Muscle layer of colon (tissue), 2 donors: ENCODE measurements around the gene CBFA2T2.
"Not testable (repeated sequence)": the region's sequence is repeated elsewhere in the genome, so short reads cannot be mapped to it uniquely, and the experiment has no call there.

ENCODE experiments used
- H3K27ac ChIP-seq: one replicate; pipeline ENCODE4 v1.7.0; 2013; ENCODE audit warnings: low read depth, mild to moderate bottlenecking, low read length, moderate library complexity
- H3K27me3 ChIP-seq, 2 donors: one replicate each; pipeline ENCODE4 v1.7.0; 2013; ENCODE audit warnings: low read length in 2 of 2, mild to moderate bottlenecking in 2 of 2; ENCODE audit not compliant: insufficient read depth in 2 of 2, control insufficient read depth in 1 of 2
- H3K36me3 ChIP-seq: one replicate; pipeline ENCODE4 v1.7.0; 2013; ENCODE audit warnings: mild to moderate bottlenecking, low read length; ENCODE audit not compliant: insufficient read depth
- H3K4me1 ChIP-seq: one replicate; pipeline ENCODE4 v1.7.0; 2013; ENCODE audit warnings: mild to moderate bottlenecking, low read length; ENCODE audit not compliant: insufficient read depth
- H3K4me3 ChIP-seq, 2 donors: one replicate each; pipeline ENCODE4 v1.7.0; 2013; ENCODE audit warnings: low read length in 2 of 2, low read depth in 1 of 2, mild to moderate bottlenecking in 1 of 2, moderate library complexity in 1 of 2
- H3K9ac ChIP-seq: one replicate; pipeline ENCODE4 v1.7.0; 2013; ENCODE audit warnings: low read length
- H3K9me3 ChIP-seq: one replicate; pipeline ENCODE4 v1.7.0; 2013; ENCODE audit warnings: mild to moderate bottlenecking, low read length
- donor health status: abdominal sarcoma.
- donor health status: Adenocarcinoma of cecum.

CBFA2T2 gene

DNA sequence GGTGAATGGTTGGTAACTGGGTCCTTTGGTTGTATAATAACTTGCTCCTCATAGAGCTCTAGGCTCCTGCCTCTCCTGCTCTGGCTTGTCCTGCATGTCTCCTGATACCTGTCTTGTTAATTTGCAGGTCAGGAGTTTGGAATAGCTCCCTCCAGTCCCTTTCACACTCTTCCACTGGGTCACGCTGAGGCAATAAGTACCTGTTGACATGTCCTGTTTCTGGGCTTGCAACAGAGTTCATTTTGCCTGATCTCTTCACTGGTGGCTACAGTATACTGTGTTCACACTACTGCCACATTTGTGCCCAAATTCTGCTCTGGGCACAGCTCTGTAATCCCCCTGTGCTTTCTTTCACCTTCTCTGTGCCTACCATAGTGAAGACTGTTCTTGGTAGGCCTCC, 146.9 kb downstream of the CBFA2T2 start:
- H3K9ac ChIP-seq, result no peak overlapping the region
- H3K4me3 ChIP-seq, result no peak overlapping the region
- H3K27me3 ChIP-seq, result no peaks in the 10 kb centered on the region
- H3K27ac ChIP-seq, result no peak overlapping the region
- no peaks in the 10 kb centered on the region for H3K9me3 ChIP-seq
- no peaks in the 10 kb centered on the region for H3K4me1 ChIP-seq
- peaks cover 55% of the 10 kb centered on the region for H3K36me3 ChIP-seq

DNA sequence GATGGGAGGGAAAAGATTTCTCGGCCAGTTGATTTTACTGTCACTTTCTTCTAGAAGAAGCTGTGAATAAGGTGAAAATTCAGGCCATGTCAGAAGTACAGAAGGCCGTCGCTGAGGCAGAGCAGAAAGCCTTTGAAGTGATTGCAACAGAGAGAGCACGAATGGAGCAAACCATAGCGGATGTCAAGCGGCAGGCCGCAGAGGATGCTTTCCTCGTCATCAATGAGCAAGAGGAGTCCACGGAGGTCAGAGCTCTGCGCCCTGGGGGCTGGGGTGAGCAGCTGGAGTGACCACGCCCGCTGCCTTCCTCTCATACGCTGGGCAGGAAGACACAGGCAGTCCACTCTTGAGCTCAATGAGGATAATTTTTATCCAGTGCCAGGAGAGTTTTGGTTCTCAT, 150.4 kb downstream of the CBFA2T2 start:
- Histone ChIP-seq H3K4me1 (no peaks in the 10 kb centered on the region), H3K36me3 (peaks cover 68% of the 10 kb centered on the region), H3K27ac (no peak overlapping the region), H3K4me3 (no peak overlapping the region), H3K9me3 (no peaks in the 10 kb centered on the region), H3K9ac (no peak overlapping the region), H3K27me3 (no peaks in the 10 kb centered on the region)

- peaks cover 48% of the 10 kb centered on the region for H3K36me3 ChIP-seq
- H3K27me3 ChIP-seq, result no peaks in the 10 kb centered on the region
- no peak overlapping the region for H3K4me3 ChIP-seq
- no peak overlapping the region for H3K9ac ChIP-seq
- no peaks in the 10 kb centered on the region for H3K9me3 ChIP-seq
- peaks cover 26% of the 10 kb centered on the region for H3K4me1 ChIP-seq
- no peak overlapping the region for H3K27ac ChIP-seq
Measured at GRCh38 chr20:33644313-33645071, 154.6 kb downstream of the CBFA2T2 start.

DNA sequence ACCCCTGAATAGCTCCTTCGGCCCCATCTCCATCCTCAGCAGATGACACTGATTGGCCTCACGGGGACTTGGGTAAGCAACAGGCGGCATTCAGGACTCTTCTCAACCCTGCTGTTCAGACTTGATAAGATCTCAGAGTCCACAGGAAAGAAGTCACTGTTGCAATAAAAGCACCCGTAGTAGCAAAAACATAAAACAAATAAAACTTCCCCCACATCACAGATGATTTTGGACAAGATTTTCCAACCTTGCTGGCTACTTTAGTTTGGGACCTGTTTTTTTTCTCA, 155.1 kb downstream of the CBFA2T2 start:
- H3K36me3 ChIP-seq, result peaks cover 47% of the 10 kb centered on the region
- no peak overlapping the region for H3K4me3 ChIP-seq
- no peaks in the 10 kb centered on the region for H3K9me3 ChIP-seq
- H3K9ac ChIP-seq, result no peak overlapping the region
- H3K27ac ChIP-seq, result no peak overlapping the region
- H3K4me1 ChIP-seq, result peaks cover 31% of the 10 kb centered on the region
- H3K27me3 ChIP-seq, result no peaks in the 10 kb centered on the region

DNA sequence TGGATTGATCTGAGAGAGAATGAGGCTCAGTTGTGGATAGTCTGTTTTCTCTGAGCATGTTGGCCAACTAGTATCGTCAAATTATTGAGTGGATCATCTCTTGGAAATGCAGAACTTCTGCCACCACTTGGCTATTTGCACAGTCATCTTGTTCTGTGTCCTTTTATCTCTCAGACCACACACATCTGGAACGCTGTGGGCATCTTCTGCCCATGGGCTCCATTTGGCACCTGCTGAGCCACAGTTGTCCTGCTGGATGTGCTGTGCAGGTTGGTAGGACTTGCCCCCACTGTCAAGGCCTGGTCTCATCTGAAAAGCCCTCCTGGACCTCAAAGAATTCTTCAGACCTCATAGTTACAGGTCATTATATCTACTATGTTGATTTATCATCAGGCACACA, 155.5 kb downstream of the CBFA2T2 start:
- Histone ChIP-seq H3K27me3 (no peaks in the 10 kb centered on the region), H3K36me3 (peaks cover 44% of the 10 kb centered on the region), H3K4me1 (peaks cover 31% of the 10 kb centered on the region), H3K9ac (no peak overlapping the region), H3K9me3 (no peaks in the 10 kb centered on the region), H3K4me3 (no peak overlapping the region), H3K27ac (no peak overlapping the region)

- peaks cover 36% of the 10 kb centered on the region for H3K36me3 ChIP-seq
- no peaks in the 10 kb centered on the region for H3K27me3 ChIP-seq
- no peaks in the 10 kb centered on the region for H3K9me3 ChIP-seq
- H3K4me3 ChIP-seq, result no peak overlapping the region
- H3K27ac ChIP-seq, result no peak overlapping the region
- H3K9ac ChIP-seq, result no peak overlapping the region
- H3K4me1 ChIP-seq, result peaks cover 31% of the 10 kb centered on the region
Measured at GRCh38 chr20:33646191-33646590, 156.3 kb downstream of the CBFA2T2 start.

- H3K27ac ChIP-seq, result not testable (repeated sequence)
- H3K36me3 ChIP-seq, result peaks cover 30% of the 10 kb centered on the region
Measured at GRCh38 chr20:33646959-33647602, 157.2 kb downstream of the CBFA2T2 start.

DNA sequence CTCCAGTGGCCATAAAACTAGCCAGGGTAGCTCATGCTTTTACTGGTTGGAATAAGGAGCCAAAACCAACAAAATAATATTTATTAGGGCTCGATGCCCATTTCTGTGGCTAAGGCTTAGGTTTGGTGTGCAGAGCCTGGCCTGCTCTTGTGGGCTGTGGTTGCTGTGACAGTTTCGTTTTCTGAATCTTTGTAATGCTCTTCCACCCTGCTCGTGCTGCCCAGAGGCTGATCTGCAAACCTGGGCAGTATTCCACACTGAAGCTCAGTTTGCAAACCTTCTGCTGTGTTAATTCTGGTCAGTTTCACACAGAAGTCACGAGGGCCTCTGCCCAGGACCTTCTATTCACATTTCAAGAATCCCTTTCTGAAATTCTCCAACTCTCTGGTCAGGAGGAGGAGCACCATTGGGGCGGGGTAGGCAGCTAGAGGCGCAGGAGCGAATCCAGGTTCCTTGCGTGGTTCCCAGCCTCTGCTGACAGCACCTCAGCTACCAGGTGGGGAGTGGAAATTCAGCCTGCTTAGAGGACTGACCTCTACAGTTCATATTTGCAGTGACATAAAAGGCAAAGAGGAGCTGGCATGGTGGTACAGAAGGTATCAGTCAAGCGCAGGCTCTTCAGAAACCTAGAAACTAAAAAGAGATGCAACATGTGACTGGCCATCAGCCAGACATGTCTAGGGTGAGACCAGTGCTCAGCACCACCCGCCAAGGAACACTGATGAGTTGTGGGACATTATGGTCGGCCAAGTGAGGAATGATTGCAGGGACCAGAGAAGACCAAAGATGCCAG, 157.9 kb downstream of the CBFA2T2 start:
- H3K4me1 ChIP-seq, result peaks cover 31% of the 10 kb centered on the region
- H3K27ac ChIP-seq, result no peak overlapping the region
- peaks cover 23% of the 10 kb centered on the region for H3K36me3 ChIP-seq
- no peaks in the 10 kb centered on the region for H3K9me3 ChIP-seq
- H3K9ac ChIP-seq, result no peak overlapping the region
- no peaks in the 10 kb centered on the region for H3K27me3 ChIP-seq
- no peak overlapping the region for H3K4me3 ChIP-seq

More at GRCh38 chr20:33646959-33647602, 157.2 kb downstream of the CBFA2T2 start:
- H3K9ac ChIP-seq, H3K9me3 ChIP-seq, H3K4me3 ChIP-seq, H3K27me3 ChIP-seq: not testable (repeated sequence)
- peaks cover 31% of the 10 kb centered on the region for H3K4me1 ChIP-seq

- Histone ChIP-seq H3K36me3 (peaks cover 21% of the 10 kb centered on the region), H3K27me3 (no peaks in the 10 kb centered on the region), H3K9me3 (no peaks in the 10 kb centered on the region), H3K27ac (no peak overlapping the region), H3K4me3 (no peak overlapping the region), H3K4me1 (peaks cover 33% of the 10 kb centered on the region), H3K9ac (no peak overlapping the region)
Measured at GRCh38 chr20:33648396-33649004, 158.6 kb downstream of the CBFA2T2 start.

DNA sequence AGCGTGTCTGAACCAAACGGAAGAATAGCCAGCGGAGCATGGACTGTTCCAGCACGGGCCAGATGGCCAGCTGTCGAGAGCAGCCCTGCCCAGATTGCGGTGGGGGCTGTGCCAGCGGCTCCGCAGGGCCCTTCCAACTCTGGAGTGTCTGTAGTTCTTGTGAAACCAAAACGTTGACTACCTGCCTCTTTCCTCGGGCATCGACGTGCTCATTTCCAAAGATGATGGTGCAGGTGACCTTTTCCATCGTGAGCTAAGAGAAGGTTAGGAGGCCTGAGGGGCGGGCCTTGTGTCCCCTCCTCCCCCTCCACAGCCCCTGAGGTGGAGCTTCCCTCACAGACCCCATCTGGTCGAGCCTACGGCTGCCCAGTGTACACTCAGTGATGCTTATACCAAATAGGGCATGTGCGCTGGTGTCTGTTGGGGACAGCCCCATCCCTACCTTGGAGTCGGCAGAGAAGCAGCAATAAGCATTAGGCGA, 159.3 kb downstream of the CBFA2T2 start:
- H3K9ac ChIP-seq, result no peak overlapping the region
- peak overlapping the region in 1 of 2 donors; percentile 26 for H3K4me3 ChIP-seq
- H3K27ac ChIP-seq, result no peak overlapping the region
- peaks cover 17% of the 10 kb centered on the region for H3K36me3 ChIP-seq
- no peaks in the 10 kb centered on the region for H3K27me3 ChIP-seq
- no peaks in the 10 kb centered on the region for H3K9me3 ChIP-seq
- H3K4me1 ChIP-seq, result peaks cover 40% of the 10 kb centered on the region

- Histone ChIP-seq H3K4me3 (no peak overlapping the region), H3K9me3 (no peaks in the 10 kb centered on the region), H3K27me3 (no peaks in the 10 kb centered on the region), H3K36me3 (peaks cover 7% of the 10 kb centered on the region), H3K27ac (no peak overlapping the region), H3K9ac (no peak overlapping the region), H3K4me1 (peaks cover 40% of the 10 kb centered on the region)
Measured at GRCh38 chr20:33650111-33650752, 160.3 kb downstream of the CBFA2T2 start.
